Fibroblast of lung (primary cell): ENCODE measurements around the gene CHD3.

Experiments used
- CTCF ChIP-seq, 2 donors: IDR thresholded peaks in 1 of 2; conservative IDR thresholded peaks in 1 of 2; 1 replicate in 1 of 2; 2 replicates in 1 of 2; pipeline ENCODE4 v1.5.1; 2011 to 2012; ENCODE audit warnings: low read length in 2 of 2, control low read depth in 1 of 2, inconsistent platforms in 1 of 2, low read depth in 1 of 2, mild to moderate bottlenecking in 1 of 2
- EZH2 ChIP-seq: IDR thresholded peaks from 2 replicates; pipeline ENCODE4 v1.5.1; 2012; ENCODE audit warnings: low read length, control low read depth, mild to moderate bottlenecking; ENCODE audit errors: missing control alignments

- TF ChIP-seq CTCF (conservative IDR thresholded peaks at IDR 0.05 in 1 of 2, IDR thresholded peaks at IDR 0.05 in 1 of 2; ENCODE audit: low read depth in 1 of 2, low read length in 2 of 2) (no peak), EZH2 (no peak)
Measured at GRCh38 chr17:7887482-7888183, 956 bp upstream of the CHD3 start.
